GM03348 (cell line): ENCODE data around the gene TGFBR3L.
"Not testable (repeated sequence)": the region's sequence is repeated elsewhere in the genome, so short reads cannot be mapped to it uniquely, and the experiment has no call there.

Experiments used
- DNase-seq: peaks from one replicate; pipeline ENCODE4 v3.0.0; 2012; ENCODE audit warnings: low spot score

Gene TGFBR3L

GRCh38 chr19:7879836-7880235 lies 34.8 kb upstream of the TGFBR3L start:
- DNase-seq = no peak

- DNase-seq = no peak
Measured at GRCh38 chr19:7881910-7882309, 32.7 kb upstream of the TGFBR3L start.

- DNase-seq = no peak
Measured at GRCh38 chr19:7883105-7883504, 31.5 kb upstream of the TGFBR3L start.

GRCh38 chr19:7883796-7884570 lies 30.6 kb upstream of the TGFBR3L start:
- no peak for DNase-seq

GRCh38 chr19:7885818-7886217 lies 28.8 kb upstream of the TGFBR3L start:
- DNase-seq = no peak

- no peak for DNase-seq
Measured at GRCh38 chr19:7887408-7888144, 27.1 kb upstream of the TGFBR3L start.

- peak; percentile 82 for DNase-seq
Measured at GRCh38 chr19:7888145-7888825, 26.3 kb upstream of the TGFBR3L start, which contains the start of gene LRRC8E. Gene LRRC8E, plus strand, starts transcription at chr19:7888510. Its CDS starts 7,094 bp downstream, at chr19:7895604.

GRCh38 chr19:7888826-7889217 lies 25.8 kb upstream of the TGFBR3L start:
- no peak for DNase-seq

- DNase-seq = not testable (repeated sequence)
Measured at GRCh38 chr19:7893362-7894101, 21.1 kb upstream of the TGFBR3L start.

GRCh38 chr19:7894612-7895309 lies 19.9 kb upstream of the TGFBR3L start:
- DNase-seq = no peak

GRCh38 chr19:7895565-7895964 lies 19.1 kb upstream of the TGFBR3L start:
- DNase-seq = no peak

- DNase-seq = no peak
Measured at GRCh38 chr19:7897292-7897691, 17.3 kb upstream of the TGFBR3L start.

GRCh38 chr19:7898967-7899366 lies 15.7 kb upstream of the TGFBR3L start:
- DNase-seq = no peak

GRCh38 chr19:7899751-7900378 lies 14.8 kb upstream of the TGFBR3L start:
- no peak for DNase-seq

- no peak for DNase-seq
Measured at GRCh38 chr19:7900401-7900870, 14.2 kb upstream of the TGFBR3L start.

- no peak for DNase-seq
Measured at GRCh38 chr19:7900931-7901330, 13.7 kb upstream of the TGFBR3L start.

GRCh38 chr19:7901337-7901736 lies 13.3 kb upstream of the TGFBR3L start:
- no peak for DNase-seq

- DNase-seq = no peak
Measured at GRCh38 chr19:7902796-7903243, 11.8 kb upstream of the TGFBR3L start.

- DNase-seq = peak; percentile 99
Measured at GRCh38 chr19:7903244-7904073, 11.2 kb upstream of the TGFBR3L start, which contains the start of gene MAP2K7. Gene MAP2K7, plus strand, starts transcription at chr19:7903877. Its CDS starts 68 bp downstream, at chr19:7903945.
